Measurements from ENCODE around the gene ATP9B. TPM values are rescaled to one million over a fixed set of nuclear protein-coding genes. Genes with fewer than 3 reads are reported as not detected.

Gene ATP9B
- total RNA-seq, 1 experiment from 2014 or later, result 20.9 TPM

GRCh38 chr18:79030680-79031079 lies 38.5 kb upstream of the ATP9B start:
- DNase-seq, result no peak
- no peak overlapping the region for H3K18ac ChIP-seq (ENCODE audit: insufficient read length, low read depth, low read length)
- Mint-ChIP-seq H3K27me3 (ENCODE audit: low read depth) (no peaks in the 10 kb centered on the region; the same call in 1 of the 2 replicates), H3K9me3 (peaks cover 31 to 40% of the 10 kb centered on the region in 2 experiments), H3K27ac (no peak overlapping the region; a peak in 1 of 7 replicates), H3K36me3 (ENCODE audit: insufficient read depth in 1 of 3, low read depth in 3 of 3) (peaks cover 0 to 28% (median 8%) of the 10 kb centered on the region in 3 experiments; a peak in 5 of 7 replicates), H3K4me1 (peaks cover 9 to 11% of the 10 kb centered on the region in 2 experiments), H3K4me3 (no peak overlapping the region)
- no peak overlapping the region for H4K91ac ChIP-seq (ENCODE audit: insufficient read length, low read depth, low read length)
- no peaks in the 10 kb centered on the region for H3K79me2 ChIP-seq (ENCODE audit: insufficient read depth, low read length)
- H4K5ac ChIP-seq (ENCODE audit: insufficient read length, low read depth, low read length), result no peak overlapping the region
- no peaks in the 10 kb centered on the region for H3K27me3 ChIP-seq (ENCODE audit: insufficient read depth, low read length)
- no peaks in the 10 kb centered on the region for H3K79me1 ChIP-seq (ENCODE audit: insufficient read depth, low read depth, low read length, poor library complexity, severe bottlenecking)
- no peaks in the 10 kb centered on the region for H4K20me1 ChIP-seq (ENCODE audit: control insufficient read depth, insufficient read depth, insufficient read length)
- H3K14ac ChIP-seq (ENCODE audit: insufficient read depth, low read length), result no peak overlapping the region; the same call in 1 of the 2 replicates
- H2BK12ac ChIP-seq (ENCODE audit: insufficient read length, low read depth, low read length), result no peak overlapping the region
- H3K27ac ChIP-seq (ENCODE audit: insufficient read length, low read depth, low read length), result no peak overlapping the region
- H3K9me3 ChIP-seq (ENCODE audit: control insufficient read depth, low read depth, low read length), result no peaks in the 10 kb centered on the region
- H3K9ac ChIP-seq (ENCODE audit: extremely low read depth, insufficient read length, low read length), result no peak overlapping the region
- no peak overlapping the region for H2AFZ ChIP-seq (ENCODE audit: low read length)
- H2BK15ac ChIP-seq (ENCODE audit: low read depth, low read length), result no peak overlapping the region
- H3K23me2 ChIP-seq (ENCODE audit: insufficient read length, low read depth, low read length, poor library complexity, severe bottlenecking), result no peaks in the 10 kb centered on the region
- no CpG with 5 or more reads among the region's 9 CpGs for WGBS (ENCODE audit: extremely low coverage, insufficient read length, low lambda C conversion rate)
- H3K4ac ChIP-seq (ENCODE audit: low read depth, low read length), result no peak overlapping the region
- H3K4me1 ChIP-seq (ENCODE audit: insufficient read depth, low read length), result no peaks in the 10 kb centered on the region
- TF ChIP-seq, protein P1, sequence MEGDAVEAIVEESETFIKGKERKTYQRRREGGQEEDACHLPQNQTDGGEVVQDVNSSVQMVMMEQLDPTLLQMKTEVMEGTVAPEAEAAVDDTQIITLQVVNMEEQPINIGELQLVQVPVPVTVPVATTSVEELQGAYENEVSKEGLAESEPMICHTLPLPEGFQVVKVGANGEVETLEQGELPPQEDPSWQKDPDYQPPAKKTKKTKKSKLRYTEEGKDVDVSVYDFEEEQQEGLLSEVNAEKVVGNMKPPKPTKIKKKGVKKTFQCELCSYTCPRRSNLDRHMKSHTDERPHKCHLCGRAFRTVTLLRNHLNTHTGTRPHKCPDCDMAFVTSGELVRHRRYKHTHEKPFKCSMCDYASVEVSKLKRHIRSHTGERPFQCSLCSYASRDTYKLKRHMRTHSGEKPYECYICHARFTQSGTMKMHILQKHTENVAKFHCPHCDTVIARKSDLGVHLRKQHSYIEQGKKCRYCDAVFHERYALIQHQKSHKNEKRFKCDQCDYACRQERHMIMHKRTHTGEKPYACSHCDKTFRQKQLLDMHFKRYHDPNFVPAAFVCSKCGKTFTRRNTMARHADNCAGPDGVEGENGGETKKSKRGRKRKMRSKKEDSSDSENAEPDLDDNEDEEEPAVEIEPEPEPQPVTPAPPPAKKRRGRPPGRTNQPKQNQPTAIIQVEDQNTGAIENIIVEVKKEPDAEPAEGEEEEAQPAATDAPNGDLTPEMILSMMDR (conservative IDR thresholded peaks at IDR 0.05), result no peak
- no peak overlapping the region for H3K23ac ChIP-seq (ENCODE audit: insufficient read length, low read depth, low read length)
- no peak overlapping the region for H2BK5ac ChIP-seq (ENCODE audit: insufficient read length, low read length)
- no peak overlapping the region for H3T11ph ChIP-seq (ENCODE audit: low read length)
- H2AK5ac ChIP-seq (ENCODE audit: insufficient read length, low read length), result no peak overlapping the region
- H2BK120ac ChIP-seq (ENCODE audit: low read depth, low read length, poor library complexity, severe bottlenecking), result no peak overlapping the region
- H3K56ac ChIP-seq (ENCODE audit: insufficient read length, low read depth, low read length), result no peak overlapping the region
- no peak overlapping the region for H3K4me2 ChIP-seq (ENCODE audit: insufficient read depth, insufficient read length, low read length)
- no peak overlapping the region for H2BK20ac ChIP-seq (ENCODE audit: low read depth, low read length, poor library complexity, severe bottlenecking)
- H4K8ac ChIP-seq (replicated peaks; ENCODE audit: insufficient read length, low read depth, low read length), result no peak overlapping the region
